GM18526 (cell line): ENCODE measurements around the gene MGAT4A.

Experiments used
- POLR2A ChIP-seq: IDR thresholded peaks from 3 replicates; pipeline ENCODE4 v1.6.1; 2011; ENCODE audit not compliant: insufficient read length; ENCODE audit errors: extremely low read depth

The MGAT4A gene

GRCh38 chr2:98601532-98602132 lies 129.3 kb downstream of the MGAT4A start:
- no peak for TF ChIP-seq POLR2A

GRCh38 chr2:98598781-98599428 lies 132.0 kb downstream of the MGAT4A start:
- TF ChIP-seq POLR2A, result no peak

DNA sequence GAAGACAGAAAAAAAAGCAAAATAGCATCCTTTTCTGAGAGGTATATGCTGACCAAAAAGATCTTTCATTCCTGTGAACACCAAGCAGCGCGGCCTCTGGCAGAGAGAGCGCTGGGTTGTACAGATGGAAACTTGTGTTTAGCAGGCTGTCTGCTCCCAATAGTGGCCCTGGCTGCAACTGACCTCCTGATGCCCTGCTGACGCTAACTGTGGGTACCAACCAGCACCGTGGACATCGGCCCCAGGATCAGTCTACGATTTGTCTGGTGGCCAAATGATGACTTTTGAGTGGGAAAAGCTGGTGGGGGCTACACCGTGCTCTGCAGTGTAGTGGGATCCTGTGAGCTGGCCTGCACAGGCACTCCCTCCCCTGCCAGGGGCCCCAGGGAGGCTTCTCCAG lies 138.4 kb downstream of the MGAT4A start:
- no peak for TF ChIP-seq POLR2A

DNA sequence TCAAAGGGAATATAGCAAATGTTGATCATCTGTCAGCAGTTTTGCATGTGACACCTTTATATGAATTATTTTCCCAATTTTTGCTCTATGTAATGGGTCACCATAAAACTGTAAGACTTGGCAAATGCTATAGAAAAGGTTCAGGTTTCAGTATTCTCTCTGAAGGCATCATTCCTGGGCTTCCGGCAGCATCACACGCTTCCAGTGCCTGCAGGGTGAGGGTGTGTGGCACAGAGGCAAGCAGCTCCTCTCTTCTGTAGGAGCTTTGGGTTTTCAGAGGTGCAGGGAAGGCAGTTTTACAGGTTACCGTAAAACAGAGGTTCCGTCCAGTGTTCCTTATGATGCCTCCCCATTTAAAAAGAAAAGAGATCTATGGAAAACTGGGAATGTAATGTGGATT lies 141.4 kb downstream of the MGAT4A start:
- no peak for TF ChIP-seq POLR2A

GRCh38 chr2:98588880-98589431 lies 142.0 kb downstream of the MGAT4A start:
- TF ChIP-seq POLR2A, result no peak

GRCh38 chr2:98586551-98587140 lies 144.3 kb downstream of the MGAT4A start:
- no peak for TF ChIP-seq POLR2A

- no peak for TF ChIP-seq POLR2A
These were observed 145.5 kb downstream of the MGAT4A start for GRCh38 chr2:98585386-98585785.

DNA sequence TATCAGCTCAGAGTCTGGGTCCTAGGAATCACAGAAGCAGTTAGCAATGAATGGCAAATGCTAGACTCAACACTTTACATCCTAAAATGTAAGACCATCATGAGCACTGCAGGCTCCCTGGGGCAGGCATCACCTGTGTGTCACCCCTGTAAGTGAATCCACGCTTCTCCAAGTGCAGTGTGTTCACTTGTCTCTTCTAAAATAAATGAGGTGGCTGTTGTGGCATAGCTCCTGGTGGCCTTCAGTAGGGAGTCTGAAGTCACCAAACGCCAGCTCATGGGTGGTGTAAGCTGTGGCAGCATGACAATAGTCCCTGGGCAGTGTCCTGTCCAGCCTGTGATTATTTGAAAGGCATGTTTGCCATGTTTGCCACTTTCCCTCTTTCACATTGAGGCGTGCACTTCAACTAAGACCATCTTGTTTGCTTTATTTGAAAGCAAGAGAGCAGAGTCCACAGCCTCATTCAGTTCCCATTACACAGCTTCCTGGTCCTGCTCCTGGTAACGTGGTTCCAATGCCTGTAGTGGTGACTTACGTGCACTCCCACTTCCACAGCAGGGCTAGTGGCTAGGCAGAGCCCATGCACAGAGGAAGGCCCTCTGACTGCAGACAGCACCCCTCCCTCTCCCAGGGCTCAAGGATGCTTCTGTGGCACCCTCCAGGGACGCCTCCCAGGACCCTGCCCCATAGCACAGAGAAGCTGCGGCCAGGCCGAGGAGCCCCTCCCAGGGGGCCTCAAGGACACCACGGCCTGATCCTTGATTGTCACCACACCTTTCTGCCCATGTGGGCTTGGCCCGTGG lies 146.9 kb downstream of the MGAT4A start:
- no peak for TF ChIP-seq POLR2A

GRCh38 chr2:98583276-98583675 lies 147.7 kb downstream of the MGAT4A start:
- no peak for TF ChIP-seq POLR2A

DNA sequence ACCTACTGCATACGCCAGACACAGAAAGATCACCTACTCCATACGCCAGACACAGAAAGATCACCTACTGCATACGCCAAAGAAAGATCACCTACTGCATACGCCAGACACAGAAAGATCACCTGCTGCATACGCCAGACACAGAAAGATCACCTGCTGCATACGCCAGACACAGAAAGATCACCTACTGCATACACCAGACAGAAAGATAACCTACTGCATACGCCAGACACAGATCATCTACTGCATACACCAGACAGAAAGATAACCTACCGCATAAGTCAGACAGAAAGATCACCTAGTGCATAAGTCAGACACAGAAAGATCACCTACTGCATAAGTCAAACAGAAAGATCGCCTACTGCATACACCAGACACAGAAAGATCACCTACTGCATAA lies 148.4 kb downstream of the MGAT4A start:
- no peak for TF ChIP-seq POLR2A

GRCh38 chr2:98580656-98581284 lies 150.2 kb downstream of the MGAT4A start:
- TF ChIP-seq POLR2A, result no peak

GRCh38 chr2:98579926-98580325 lies 151.0 kb downstream of the MGAT4A start:
- TF ChIP-seq POLR2A, result no peak

DNA sequence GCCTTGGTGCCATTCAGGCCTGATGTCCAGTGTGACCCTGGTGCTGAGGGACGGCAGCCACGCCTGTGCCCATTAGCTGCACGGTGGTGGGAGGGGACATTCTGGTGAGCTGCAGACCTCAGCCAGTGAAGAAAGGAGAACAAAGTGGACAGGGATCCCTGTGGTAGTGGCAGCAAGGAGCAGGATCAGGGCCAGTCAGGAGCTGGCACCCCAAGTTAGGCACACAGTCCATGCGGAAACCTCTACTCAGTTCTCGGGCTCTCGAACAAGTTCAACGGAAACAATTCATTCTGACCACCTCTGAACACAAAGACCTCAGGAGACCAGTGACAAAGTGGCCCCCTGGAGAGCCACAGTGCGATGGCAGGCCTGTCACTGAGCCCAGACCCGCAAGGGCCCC lies 152.7 kb downstream of the MGAT4A start:
- TF ChIP-seq POLR2A, result no peak

DNA sequence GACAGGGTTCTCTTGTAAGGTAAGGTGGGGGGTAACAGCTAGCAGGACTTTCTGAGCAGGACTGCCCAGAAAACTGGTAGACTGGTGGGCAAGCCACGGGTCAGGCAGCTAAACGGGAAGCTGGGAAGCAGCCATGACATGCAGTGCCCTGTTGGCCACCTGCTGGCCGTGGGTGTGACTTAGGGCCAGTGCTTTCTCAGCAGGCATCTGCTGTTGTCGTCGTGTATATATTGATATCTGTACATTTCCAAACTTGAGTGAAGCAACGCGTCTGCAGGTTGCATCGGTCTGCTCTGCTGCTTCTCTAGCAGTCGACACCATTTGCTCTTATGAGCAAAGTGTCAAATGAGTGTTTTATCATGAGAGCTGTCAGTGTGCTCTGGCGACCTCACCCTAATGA lies 153.6 kb downstream of the MGAT4A start:
- no peak for TF ChIP-seq POLR2A

GRCh38 chr2:98576666-98577312 lies 154.1 kb downstream of the MGAT4A start:
- TF ChIP-seq POLR2A, result no peak
